DMS114 treated with DMSO at 0.1 percent for 48 hours (cell line): Measurements from ENCODE around the gene AADACL4.
"Not testable (repeated sequence)": the region's sequence is repeated elsewhere in the genome, so short reads cannot be mapped to it uniquely, and the experiment has no call there.

Experiments used
- DNase-seq: peaks from one replicate; lab custom pipeline; 2025; ENCODE audit not compliant: unreplicated experiment; lab: John Stamatoyannopoulos, UW

AADACL4 gene

DNA sequence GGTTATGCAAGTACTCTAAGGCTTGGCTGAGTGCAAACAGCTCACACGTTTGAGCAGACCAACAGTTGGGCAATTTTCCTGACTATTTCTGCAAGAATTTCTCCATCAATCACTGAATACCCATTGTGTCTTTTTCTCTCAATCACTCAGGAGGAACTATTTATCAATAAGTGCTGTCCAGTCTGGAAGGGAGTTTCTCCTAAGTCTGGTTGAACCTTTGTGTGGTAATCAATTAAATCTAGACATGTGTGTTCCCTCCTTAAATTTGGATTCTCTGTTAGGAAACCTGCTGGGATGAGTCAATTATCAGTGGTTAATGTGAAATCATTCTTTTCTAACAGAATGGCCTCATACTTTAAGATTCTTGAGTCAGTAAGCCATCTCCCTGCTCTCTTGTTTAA is 65.2 kb downstream of the AADACL4 start:
- DNase-seq = no peak

DNA sequence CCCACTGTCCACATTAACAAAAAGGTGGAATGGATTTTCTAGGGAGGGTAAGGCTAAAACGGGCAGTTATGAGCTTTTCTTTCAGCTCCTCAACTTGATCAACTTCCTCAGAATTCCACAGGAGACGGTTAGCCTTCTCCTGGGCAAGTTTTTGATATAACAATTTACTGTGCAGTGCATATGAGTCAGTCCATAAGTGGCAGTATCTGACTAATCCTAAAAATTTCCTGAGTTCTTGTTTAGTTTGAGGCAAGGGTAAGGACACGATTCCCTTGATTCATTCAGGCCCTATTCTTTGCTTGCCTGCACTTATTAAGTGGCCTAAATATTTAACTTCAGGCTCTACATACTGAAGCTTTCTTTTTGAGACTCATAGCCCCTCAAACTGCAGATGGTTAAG is 65.8 kb downstream of the AADACL4 start:
- DNase-seq = no peak

DNA sequence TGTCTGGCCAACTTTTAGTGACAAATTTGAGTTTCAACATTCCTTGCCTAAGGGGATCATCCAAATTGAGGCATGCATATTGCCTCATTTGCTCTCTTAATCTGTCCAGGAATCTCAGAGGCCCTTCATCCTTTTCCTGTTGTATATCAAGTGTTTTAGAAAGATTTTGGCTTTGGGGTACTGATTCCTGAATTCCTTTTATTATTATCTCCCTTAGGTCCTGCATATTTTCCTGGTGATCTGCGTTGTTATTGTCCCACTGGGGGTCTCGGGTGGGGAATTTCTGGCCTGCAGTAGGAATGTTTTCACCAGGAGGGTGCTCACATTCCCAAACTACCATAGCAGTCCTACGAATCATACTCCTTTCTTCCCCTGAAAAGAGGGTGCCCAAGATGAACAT is 67.7 kb downstream of the AADACL4 start:
- no peak for DNase-seq

DNA sequence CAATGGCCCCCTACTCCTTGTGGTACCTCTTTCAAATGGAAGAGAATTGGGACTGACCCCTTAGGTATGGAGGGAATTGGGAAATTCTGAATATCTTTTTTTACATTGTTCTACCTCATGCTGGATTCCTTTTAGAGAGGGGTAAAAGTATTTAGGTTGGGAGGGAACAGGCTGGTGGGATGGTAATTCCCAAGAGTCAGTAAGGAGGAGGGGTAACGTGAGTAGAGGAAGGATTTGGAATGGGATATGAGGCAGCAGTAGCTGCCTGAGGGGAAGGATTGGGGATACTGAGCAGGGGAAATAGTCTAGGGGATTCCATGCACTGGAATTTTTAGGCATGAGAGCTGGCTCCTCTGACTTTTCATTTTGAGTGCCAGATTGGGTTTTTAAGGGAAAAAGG is 68.2 kb downstream of the AADACL4 start:
- no peak for DNase-seq

DNA sequence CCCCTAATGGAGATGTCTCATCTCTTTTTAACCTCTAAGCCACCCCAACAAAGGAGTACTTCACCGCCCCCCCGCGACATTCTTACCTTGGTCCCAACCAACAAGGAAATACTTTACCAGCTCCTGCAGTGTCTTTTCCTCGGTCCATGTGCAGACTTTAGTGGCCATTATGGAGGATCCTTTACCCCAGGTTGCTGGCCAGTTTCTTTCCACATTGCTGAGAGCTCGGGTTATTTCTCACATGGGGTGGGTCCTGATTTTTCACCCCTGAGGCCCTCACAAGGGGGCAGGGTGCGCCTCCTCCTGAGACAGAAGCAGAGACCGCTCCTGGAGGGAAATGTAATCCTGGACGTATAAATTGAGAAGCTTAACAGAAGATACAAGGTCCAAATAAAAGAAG is 69.0 kb downstream of the AADACL4 start:
- no peak for DNase-seq

DNA sequence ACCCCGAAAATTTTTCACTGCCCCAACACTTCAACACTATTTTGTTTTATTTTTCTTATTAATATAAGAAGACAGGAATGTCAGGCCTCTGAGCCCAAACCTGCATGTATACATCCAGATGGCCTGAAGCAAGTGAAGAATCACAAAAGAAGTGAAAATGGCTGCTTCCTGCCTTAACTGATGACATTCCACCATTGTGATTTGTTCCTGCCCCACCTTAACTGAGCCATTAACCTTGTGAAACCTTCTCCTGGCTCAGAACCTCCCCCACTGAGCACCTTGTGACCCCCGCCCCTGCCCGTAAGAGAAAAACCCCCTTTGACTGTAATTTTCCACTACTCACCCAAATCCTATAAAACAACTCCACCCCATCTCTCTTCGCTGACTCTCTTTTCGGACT is 69.8 kb downstream of the AADACL4 start:
- not testable (repeated sequence) for DNase-seq

DNA sequence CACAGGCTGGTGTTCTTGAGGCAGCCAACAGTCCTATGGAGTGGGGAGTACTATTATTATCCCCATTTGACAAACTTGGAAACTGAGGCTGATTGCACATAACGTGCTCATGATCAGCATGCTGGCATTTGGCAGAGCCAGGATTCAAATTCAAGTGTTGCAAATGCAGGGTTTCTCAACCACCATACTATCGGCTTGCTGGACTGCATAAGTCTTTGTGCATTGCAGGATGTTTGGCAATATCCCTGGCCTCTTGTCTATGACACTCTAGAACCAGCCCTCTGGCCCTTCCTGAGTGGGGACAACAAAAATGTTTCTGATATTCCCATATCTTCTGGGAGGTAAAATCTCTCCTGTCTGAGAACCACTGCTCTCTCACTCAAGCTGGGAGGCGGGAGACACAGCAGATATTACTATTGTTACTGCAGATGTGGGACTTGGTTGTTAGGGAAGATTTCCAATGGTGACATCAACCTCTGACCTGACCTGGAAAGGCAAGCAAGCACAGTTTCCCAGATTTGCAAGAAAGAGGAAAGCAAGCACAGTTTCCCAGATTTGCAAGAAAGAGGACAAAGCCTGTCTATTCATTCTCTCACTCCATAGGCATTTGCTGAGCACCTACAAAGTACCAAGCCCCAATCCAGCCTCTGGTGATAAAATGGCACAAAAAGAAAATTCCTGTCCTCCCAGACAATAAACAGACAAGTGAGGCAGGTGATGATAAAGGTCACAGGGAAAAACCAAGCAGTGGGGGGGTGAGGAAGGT is 71.0 kb downstream of the AADACL4 start:
- no peak for DNase-seq

DNA sequence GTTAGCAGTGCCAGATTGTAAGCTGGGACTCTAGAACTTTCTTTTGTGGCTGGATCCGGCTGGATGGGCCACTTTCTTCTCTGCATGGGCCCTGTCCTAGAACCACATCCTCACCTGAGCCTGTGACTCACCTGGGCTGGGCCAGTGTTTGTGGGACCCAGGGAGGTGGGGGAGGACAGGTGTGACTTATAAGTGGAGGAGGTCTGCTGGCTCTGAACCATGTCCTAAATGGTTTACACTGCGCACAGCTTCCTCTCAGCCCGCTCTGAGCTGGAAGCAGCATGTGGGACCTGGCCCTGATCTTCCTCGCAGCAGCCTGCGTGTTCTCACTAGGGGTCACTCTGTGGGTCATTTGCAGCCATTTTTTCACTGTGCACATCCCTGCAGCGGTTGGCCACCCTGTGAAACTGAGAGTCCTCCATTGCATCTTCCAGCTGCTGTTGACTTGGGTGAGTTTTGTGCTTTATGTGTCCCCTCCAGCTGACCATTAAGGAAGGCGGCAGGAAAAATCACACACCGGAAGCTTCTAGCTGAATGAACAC is 72.1 kb downstream of the AADACL4 start, which contains the start of gene AADACL3:
AADACL3 (plus strand) TSS at position 215 of the 542 bp plus-strand sequence; CDS start at position 282, 67 bp downstream.
- no peak for DNase-seq
